Activated CD8-positive, alpha-beta memory T cell treated with anti-CD3 and anti-CD28 coated beads for 4 hours (primary cell): ENCODE measurements around the gene FASTK.
"Not testable (repeated sequence)": the region's sequence is repeated elsewhere in the genome, so short reads cannot be mapped to it uniquely, and the experiment has no call there.

Source experiments
- DNase-seq, 2 donors: peaks; one replicate each; pipeline ENCODE4 v3.0.0-alpha.2; 2020; ENCODE audit warnings: low read depth in 2 of 2

FASTK gene

GRCh38 chr7:151047976-151048815 is 32.4 kb downstream of the FASTK start, which contains the start of gene ASIC3:
TSS of gene ASIC3 (plus strand) at chr7:151048531. CDS start at chr7:151048886, 355 bp downstream.
- no peak for DNase-seq

- no peak for DNase-seq
These were observed 33.7 kb downstream of the FASTK start for GRCh38 chr7:151046603-151047573.

- no peak for DNase-seq
These were observed 34.6 kb downstream of the FASTK start for GRCh38 chr7:151045967-151046366.

- DNase-seq: no peak
These were observed 35.3 kb downstream of the FASTK start for GRCh38 chr7:151045262-151045661.

GRCh38 chr7:151043959-151044358 is 36.6 kb downstream of the FASTK start:
- DNase-seq: no peak

GRCh38 chr7:151043449-151043848 is 37.2 kb downstream of the FASTK start:
- not testable (repeated sequence) for DNase-seq

GRCh38 chr7:151040616-151041375 is 39.8 kb downstream of the FASTK start:
- no peak for DNase-seq

GRCh38 chr7:151039850-151040548 is 40.6 kb downstream of the FASTK start:
- no peak for DNase-seq

- DNase-seq: peak; percentile 53 to 64
These were observed 41.4 kb downstream of the FASTK start for GRCh38 chr7:151038951-151039849.

GRCh38 chr7:151035902-151036301 is 44.7 kb downstream of the FASTK start:
- no peak for DNase-seq

- DNase-seq: no peak
These were observed 45.4 kb downstream of the FASTK start for GRCh38 chr7:151035026-151035717.

- no peak for DNase-seq
These were observed 46.1 kb downstream of the FASTK start for GRCh38 chr7:151034312-151035025.

- DNase-seq: no peak
These were observed 46.8 kb downstream of the FASTK start for GRCh38 chr7:151033864-151034249.

GRCh38 chr7:151032936-151033863 is 47.4 kb downstream of the FASTK start:
- DNase-seq: no peak

- no peak for DNase-seq
These were observed 49.6 kb downstream of the FASTK start for GRCh38 chr7:151031011-151031410.

GRCh38 chr7:151028948-151029501 is 51.6 kb downstream of the FASTK start:
- DNase-seq: no peak
